MM.1S (cell line): ENCODE results near the gene AMPD2.

Experiments used
- DNase-seq: peaks from one replicate; pipeline ENCODE4 v3.0.0-alpha.2; 2015
- H2AFZ ChIP-seq: fragments of 300-600 bp; sonication (generic); 2 replicates; pipeline ENCODE4 v1.6.0; 2016; ENCODE audit warnings: antibody characterized with exemption, low read length
- H3F3A ChIP-seq: fragments of 300-600 bp; sonication (generic); 2 replicates; pipeline ENCODE4 v1.6.1; 2016; ENCODE audit warnings: mild to moderate bottlenecking, antibody characterized with exemption, low read length, moderate library complexity, mixed read lengths; ENCODE audit not compliant: insufficient read depth
- H3K27ac ChIP-seq: fragments of 300-600 bp; sonication (generic); 2 replicates; pipeline ENCODE4 v1.5.1; 2016; ENCODE audit warnings: mild to moderate bottlenecking, low read length
- H3K27me3 ChIP-seq: fragments of 300-600 bp; sonication (generic); replicated peaks from 2 replicates; pipeline ENCODE4 v1.6.0; 2016; ENCODE audit warnings: low read length; ENCODE audit not compliant: insufficient read depth
- H3K36me3 ChIP-seq: fragments of 300-600 bp; sonication (generic); replicated peaks from 2 replicates; pipeline ENCODE4 v1.6.1; 2016; ENCODE audit warnings: mild to moderate bottlenecking, low read length, mixed read lengths; ENCODE audit not compliant: insufficient read depth
- H3K4me1 ChIP-seq: fragments of 300-600 bp; sonication (generic); 2 replicates; pipeline ENCODE4 v1.6.1; 2016; ENCODE audit warnings: low read length, mixed read lengths
- H3K4me2 ChIP-seq: fragments of 300-600 bp; sonication (generic); 2 replicates; pipeline ENCODE4 v1.6.0; 2016; ENCODE audit warnings: low read depth, low read length
- H3K4me3 ChIP-seq: fragments of 300-600 bp; sonication (generic); 2 replicates; pipeline ENCODE4 v1.5.1; 2016; ENCODE audit warnings: low read length, mixed read lengths
- H3K79me2 ChIP-seq: fragments of 300-600 bp; sonication (generic); 2 replicates; pipeline ENCODE4 v1.6.1; 2016; ENCODE audit warnings: mixed run types, low read length, mixed read lengths
- H3K9ac ChIP-seq: fragments of 300-600 bp; sonication (generic); 2 replicates; pipeline ENCODE4 v1.6.1; 2016; ENCODE audit warnings: low read length, mixed read lengths
- H3K9me2 ChIP-seq: fragments of 300-600 bp; sonication (generic); replicated peaks from 2 replicates; pipeline ENCODE4 v1.6.1; 2016; ENCODE audit warnings: mild to moderate bottlenecking, low read length, mixed read lengths; ENCODE audit not compliant: insufficient read depth
- H3K9me3 ChIP-seq: fragments of 300-600 bp; sonication (generic); replicated peaks from 2 replicates; pipeline ENCODE4 v1.6.1; 2016; ENCODE audit warnings: mild to moderate bottlenecking, low read length, mixed read lengths; ENCODE audit not compliant: insufficient read depth
- H4K20me1 ChIP-seq: fragments of 300-600 bp; sonication (generic); 2 replicates; pipeline ENCODE4 v1.6.1; 2016; ENCODE audit warnings: mild to moderate bottlenecking, low read length, moderate library complexity, mixed read lengths; ENCODE audit not compliant: insufficient read depth
- EZH2 ChIP-seq: fragments of 300-600 bp; sonication (generic); optimal IDR thresholded peaks from 2 replicates; pipeline ENCODE3; 2017; ENCODE audit warnings: low read depth, mild to moderate bottlenecking, antibody characterized with exemption, low read length, mixed read lengths
- EZH2phosphoT487 ChIP-seq: fragments of 300-600 bp; sonication (generic); IDR thresholded peaks from 2 replicates; pipeline ENCODE4 v1.6.1; 2018; ENCODE audit warnings: antibody characterized with exemption, low read length
- TF ChIP-seq, protein P1 (sequence below): fragments of 300-600 bp; sonication (generic); IDR thresholded peaks from 2 replicates; pipeline ENCODE4 v1.5.1; 2016; ENCODE audit warnings: antibody characterized with exemption, low read length, mixed read lengths

The AMPD2 gene

DNA sequence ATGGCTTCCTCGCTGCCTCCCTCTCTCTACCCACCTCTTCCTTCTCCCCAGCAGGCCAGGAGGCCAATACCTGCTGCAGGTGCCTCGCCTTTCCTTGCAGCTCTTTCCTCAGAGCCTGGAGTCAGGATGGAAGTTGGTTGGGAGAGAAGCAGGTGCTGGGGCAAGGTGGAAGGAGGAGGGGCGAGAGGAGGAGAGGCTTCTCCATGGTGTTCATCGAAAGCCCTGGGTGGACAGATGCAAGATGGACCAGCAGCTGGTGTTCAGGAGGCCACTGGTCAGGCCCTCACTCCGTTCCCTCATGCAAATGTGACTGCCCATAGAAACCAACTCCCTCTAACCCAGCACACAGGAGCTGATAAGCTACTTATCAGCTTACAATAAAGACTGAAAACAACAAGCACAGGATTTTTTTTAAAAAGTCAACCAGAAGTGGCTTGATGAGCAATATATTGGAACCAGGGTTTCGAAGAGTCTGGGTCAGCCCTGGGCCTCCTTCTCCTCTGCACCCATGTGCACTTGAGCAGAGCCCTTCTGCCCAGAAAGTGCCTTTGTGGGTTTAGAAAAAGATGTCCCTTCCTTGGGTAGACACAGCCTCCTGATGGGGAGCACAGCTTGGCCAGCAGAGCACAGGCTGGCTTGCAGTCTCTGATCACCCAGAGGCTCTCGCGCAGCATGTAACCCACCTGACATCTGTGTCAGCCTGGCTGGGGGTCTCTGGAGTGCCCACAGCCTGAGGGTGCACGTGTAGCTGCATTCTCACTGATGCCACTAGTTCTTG is 19.6 kb downstream of the AMPD2 start:
- Histone ChIP-seq H2AFZ (no peak overlapping the region), H3F3A (no peaks in the 10 kb centered on the region)
- no peak for DNase-seq

DNA sequence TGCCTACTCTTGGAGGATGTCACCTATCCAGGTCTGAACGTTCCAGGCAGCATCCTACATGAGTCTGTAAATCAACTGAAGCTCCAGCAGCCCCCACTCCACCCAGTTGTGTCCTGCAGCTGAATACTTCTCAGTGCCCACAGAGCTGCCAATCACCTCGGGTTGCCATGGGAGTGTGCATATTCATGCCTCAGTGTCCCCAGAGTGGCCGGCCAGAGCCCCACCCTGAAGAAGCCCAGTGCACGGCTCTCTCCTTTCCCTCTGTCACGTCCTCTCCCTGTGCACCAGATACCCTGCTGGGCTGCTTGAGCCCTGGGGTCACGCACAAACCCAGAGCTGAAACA is 20.2 kb downstream of the AMPD2 start:
- H3K4me2 ChIP-seq: no peak overlapping the region
- H3K4me3 ChIP-seq: no peak overlapping the region
- H2AFZ ChIP-seq: no peak overlapping the region
- no peaks in the 10 kb centered on the region for H3K9me3 ChIP-seq
- peaks cover 16% of the 10 kb centered on the region for H3K4me1 ChIP-seq
- no peaks in the 10 kb centered on the region for H3K36me3 ChIP-seq
- no peaks in the 10 kb centered on the region for H3K27me3 ChIP-seq
- H3K9me2 ChIP-seq: no peaks in the 10 kb centered on the region
- H3K27ac ChIP-seq: no peak overlapping the region
- no peak for TF ChIP-seq EZH2
- TF ChIP-seq, protein P1, sequence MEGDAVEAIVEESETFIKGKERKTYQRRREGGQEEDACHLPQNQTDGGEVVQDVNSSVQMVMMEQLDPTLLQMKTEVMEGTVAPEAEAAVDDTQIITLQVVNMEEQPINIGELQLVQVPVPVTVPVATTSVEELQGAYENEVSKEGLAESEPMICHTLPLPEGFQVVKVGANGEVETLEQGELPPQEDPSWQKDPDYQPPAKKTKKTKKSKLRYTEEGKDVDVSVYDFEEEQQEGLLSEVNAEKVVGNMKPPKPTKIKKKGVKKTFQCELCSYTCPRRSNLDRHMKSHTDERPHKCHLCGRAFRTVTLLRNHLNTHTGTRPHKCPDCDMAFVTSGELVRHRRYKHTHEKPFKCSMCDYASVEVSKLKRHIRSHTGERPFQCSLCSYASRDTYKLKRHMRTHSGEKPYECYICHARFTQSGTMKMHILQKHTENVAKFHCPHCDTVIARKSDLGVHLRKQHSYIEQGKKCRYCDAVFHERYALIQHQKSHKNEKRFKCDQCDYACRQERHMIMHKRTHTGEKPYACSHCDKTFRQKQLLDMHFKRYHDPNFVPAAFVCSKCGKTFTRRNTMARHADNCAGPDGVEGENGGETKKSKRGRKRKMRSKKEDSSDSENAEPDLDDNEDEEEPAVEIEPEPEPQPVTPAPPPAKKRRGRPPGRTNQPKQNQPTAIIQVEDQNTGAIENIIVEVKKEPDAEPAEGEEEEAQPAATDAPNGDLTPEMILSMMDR: no peak
- TF ChIP-seq EZH2phosphoT487: no peak
- DNase-seq: no peak
- no peaks in the 10 kb centered on the region for H4K20me1 ChIP-seq
- H3K9ac ChIP-seq: no peak overlapping the region
- H3K79me2 ChIP-seq: no peaks in the 10 kb centered on the region
- no peaks in the 10 kb centered on the region for H3F3A ChIP-seq

More for the DNA sequence above, 19.6 kb downstream of the AMPD2 start:
- Histone ChIP-seq H3K27ac (no peak overlapping the region), H3K9me3 (no peaks in the 10 kb centered on the region), H4K20me1 (no peaks in the 10 kb centered on the region), H3K9me2 (no peaks in the 10 kb centered on the region), H3K36me3 (no peaks in the 10 kb centered on the region), H3K79me2 (no peaks in the 10 kb centered on the region), H3K9ac (no peak overlapping the region), H3K4me2 (no peak overlapping the region), H3K27me3 (no peaks in the 10 kb centered on the region), H3K4me3 (no peak overlapping the region), H3K4me1 (peaks cover 22% of the 10 kb centered on the region)
- TF ChIP-seq, protein P1: no peak
- no peak for TF ChIP-seq EZH2phosphoT487
- no peak for TF ChIP-seq EZH2

DNA sequence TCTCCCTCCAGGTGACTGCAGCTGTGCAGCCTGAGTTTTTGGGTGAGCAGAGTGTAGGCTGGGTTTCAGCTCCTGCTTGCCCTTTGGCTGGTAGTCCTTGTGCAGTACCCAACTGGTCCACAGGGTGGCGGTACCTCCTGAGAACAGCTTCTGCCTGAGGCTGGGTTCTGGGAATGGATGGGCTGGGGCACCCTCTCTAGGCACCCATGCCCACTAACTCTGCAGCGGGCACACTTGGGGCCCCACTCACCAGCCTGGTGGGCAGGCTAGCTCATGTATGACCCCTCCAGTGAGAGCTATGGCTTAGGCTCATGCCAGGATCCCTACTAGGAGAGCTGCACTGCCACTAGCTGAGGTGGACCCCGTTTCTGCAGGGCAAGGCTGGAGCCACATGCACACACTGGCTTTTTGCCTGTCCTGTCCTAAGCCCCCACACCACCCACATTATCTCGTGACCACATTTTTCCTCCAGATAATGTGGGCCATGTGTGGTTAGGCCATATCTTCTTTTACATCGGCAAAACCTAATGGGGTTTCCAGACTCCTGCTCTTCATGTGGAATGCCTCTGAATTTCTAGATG is 20.7 kb downstream of the AMPD2 start:
- no peak for TF ChIP-seq EZH2
- TF ChIP-seq, protein P1: peak; percentile 74
- Histone ChIP-seq H3K9me3 (no peaks in the 10 kb centered on the region), H3K27ac (no peak overlapping the region), H3K4me3 (no peak overlapping the region), H3K4me2 (no peak overlapping the region), H3K9me2 (no peaks in the 10 kb centered on the region), H2AFZ (0 out of 2 replicates have a peak overlapping the region, but pooled peaks have one; percentile 27), H3F3A (no peaks in the 10 kb centered on the region), H3K36me3 (no peaks in the 10 kb centered on the region), H3K9ac (no peak overlapping the region), H3K4me1 (peaks cover 13% of the 10 kb centered on the region), H3K79me2 (no peaks in the 10 kb centered on the region), H3K27me3 (no peaks in the 10 kb centered on the region), H4K20me1 (no peaks in the 10 kb centered on the region)
- DNase-seq: peak; percentile 60
